HL-60/S4 treated with retinoic acid at 250 ng/mL for 4 days and 3 days (cell line): ENCODE data around the gene PREX1.

Experiments used
- in situ Hi-C: fragments of 300-500 bp; cut with MboI; formaldehyde crosslinking; loops from 2 replicates; pipeline ENCODE4 v1.7.0; 2022; ENCODE audit warnings: low sequenced_read_pairs

Gene PREX1

DNA sequence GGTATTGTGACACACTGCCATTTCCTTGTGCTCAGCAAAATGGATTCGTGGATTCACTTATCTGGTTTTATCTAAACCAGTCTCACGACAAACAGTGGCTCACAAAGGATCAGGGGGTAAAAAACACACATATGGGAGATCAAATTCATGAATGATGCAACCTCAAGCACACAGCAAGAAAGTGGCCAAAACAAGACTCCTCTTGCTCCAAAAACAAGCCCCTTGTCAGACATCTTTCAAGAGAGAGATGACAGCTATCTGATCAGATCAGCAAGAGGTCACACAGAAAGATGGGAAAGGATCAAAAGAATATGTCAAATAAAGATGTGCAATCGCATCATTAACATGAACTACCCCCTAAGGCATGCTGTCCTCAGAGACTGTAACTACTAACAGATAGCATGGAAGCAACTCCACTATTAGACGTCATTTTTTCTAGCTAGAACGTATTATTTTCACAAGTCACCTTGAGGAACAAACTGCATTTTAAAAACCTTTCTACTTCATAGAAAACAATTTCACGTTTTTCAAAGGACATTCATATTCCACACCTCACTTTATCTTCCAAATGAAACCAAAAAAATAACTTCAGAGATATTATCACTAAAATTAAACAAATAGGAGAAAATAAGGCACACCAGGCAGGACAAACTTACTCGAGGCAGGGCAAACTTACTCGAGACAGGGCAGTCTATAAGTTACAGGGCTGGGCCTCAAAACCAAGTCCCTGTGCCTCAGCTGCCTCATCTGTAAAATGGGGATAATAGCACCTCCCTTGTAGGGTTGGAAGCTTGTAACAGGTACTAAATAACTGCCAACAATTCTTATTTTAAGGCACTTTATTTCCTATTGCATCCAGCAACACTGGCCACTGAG is 122.3 kb downstream of the PREX1 start:
- in situ Hi-C loops, result no loop called here

GRCh38 chr20:48704761-48705160 is 123.0 kb downstream of the PREX1 start:
- in situ Hi-C loops, result no loop called here

DNA sequence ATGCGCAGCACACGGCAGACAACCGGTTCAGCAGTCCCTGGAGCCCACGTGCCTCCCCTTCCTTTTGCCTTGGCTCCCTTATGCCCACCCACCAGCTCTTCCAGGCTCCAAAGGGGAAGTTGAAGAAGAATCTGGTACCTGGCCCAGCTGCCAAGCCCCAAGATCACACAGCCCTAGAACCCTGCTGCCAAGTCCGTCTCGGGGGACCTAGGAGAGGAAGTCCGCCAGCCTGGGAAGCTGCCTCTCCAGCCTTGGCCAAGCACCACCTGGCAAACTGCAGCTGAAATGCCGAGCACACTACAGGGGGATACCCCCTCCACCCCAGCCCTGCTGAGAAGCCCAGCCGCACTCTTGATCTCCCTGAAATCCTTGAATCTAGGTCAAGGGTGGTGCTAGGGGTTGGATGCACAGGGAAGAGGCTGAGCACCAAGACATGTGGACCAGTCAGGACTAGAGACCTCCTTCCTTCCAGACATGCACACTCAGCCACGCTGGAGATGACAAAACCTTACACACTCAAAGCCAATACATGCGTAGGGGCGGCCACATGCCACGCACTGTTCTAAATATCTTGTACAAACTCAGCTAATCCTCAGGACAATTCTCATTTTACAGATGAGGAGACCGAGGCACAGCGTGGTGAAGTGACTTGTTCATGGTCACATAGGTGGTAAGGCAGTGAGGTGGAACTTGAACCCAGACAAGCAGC is 124.1 kb downstream of the PREX1 start:
- in situ Hi-C loops, result no loop called here

DNA sequence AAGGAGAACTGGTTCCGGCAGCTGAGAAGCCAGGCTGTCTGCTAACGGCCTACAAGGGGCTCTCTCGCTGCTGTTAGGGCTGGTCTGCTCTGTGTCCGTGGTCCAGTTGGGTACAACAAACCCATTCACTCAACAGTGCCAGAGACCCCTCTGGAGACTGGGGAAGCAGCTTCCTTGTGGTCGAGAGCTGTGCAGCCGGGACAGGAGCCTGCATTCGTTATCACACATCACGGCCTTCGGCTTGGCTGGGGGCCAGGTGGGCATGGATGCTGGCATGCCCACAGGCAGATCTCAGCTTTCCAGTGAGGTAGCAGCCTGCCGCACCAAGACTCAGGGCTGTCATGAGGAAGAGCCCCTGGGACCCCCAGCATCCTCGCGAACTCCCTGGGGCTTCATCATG is 124.7 kb downstream of the PREX1 start:
- in situ Hi-C loops, result no loop called here

DNA sequence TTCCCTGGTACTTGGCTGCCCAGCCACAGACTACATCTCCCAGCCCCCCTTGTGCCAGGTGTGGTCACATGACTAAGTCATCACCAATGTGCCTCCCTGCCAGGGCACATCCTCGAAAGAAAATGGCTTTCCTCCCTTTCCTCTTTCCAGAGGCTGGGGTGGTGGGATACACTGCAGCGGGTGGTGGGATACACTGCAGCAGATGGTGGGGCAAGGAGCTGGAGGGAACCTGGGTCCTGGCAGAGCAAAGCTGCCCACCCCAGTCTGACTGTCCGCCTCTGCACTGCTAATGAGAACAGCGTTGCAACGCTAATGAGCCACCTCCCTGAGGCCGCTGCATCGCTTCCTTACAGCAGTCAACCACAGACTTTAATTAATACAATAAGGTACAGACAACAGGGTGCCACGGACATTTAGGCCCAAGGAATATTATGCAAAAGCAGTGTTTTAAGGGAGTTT is 125.3 kb downstream of the PREX1 start:
- in situ Hi-C loops, result no loop called here

DNA sequence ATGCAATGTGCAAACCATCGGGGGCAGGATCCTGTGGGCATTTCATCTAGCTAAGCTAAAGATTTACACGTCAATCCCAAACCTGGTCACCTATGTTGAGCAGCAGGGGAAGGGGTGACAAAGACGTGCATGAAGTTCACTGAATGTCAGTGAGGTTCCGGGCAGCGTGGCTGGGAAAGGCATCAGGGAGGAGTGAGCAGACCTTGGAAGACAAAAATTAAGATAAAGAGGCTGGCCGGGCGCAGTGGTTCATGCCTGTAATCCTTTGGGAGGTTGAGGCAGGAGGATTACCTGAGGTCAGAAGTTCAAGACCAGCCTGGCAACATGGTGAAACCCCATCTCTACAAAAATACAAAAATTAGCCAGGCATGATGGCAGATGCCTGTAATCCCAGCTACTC is 126.1 kb downstream of the PREX1 start:
- in situ Hi-C loops, result no loop called here

- in situ Hi-C loops, result no loop called here
These were observed 129.1 kb downstream of the PREX1 start for GRCh38 chr20:48698507-48699267.

DNA sequence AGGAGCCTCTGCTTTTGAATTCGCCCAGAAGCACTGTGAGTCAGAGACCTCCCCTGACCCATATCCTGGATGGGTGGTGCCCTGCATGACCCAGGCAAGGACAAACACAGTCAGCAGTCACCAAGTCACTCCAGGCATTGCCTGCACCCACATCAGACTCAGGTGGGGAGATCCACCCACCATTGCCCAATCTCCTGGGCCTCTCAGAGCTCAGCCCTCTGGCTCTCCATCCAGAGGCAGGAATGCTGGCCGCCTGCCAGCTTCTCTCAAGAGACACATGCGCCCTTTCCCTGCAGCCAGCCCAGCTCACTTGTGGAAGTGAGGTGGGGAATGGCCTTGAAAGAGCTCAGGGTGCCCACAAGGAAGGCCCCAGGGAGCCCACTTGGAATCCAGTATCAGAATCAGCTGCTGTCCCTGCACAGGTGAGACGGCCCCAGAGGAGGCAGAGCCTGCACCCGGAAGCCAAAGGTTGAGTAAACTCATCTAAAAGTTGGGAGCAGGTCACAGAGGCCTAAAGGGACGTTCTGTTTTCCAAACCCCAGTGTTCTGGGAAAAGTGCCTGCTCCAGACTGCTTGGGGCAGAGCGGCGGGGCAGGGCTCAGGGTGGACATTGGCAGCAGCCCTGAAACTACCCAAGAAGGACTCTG is 129.8 kb downstream of the PREX1 start:
- in situ Hi-C loops, result no loop called here

DNA sequence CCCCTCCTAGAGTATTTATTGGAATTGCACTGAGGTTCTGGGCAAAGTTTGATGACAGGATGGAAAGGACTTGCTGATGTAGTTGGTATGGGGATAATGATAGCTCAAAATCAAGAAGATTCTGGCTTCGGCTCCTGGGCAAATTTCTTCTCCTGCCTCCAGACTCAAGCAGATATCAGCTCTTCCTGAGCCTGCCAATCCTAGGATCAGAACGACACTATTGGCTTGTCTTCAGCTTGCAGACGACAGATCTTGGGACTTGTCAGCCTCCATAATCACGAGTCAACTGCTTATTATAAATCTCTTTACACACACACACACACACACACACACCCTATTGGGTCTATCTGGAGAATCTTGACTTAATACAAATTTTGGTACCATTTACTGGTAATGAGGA is 131.1 kb downstream of the PREX1 start:
- in situ Hi-C loops, result no loop called here

DNA sequence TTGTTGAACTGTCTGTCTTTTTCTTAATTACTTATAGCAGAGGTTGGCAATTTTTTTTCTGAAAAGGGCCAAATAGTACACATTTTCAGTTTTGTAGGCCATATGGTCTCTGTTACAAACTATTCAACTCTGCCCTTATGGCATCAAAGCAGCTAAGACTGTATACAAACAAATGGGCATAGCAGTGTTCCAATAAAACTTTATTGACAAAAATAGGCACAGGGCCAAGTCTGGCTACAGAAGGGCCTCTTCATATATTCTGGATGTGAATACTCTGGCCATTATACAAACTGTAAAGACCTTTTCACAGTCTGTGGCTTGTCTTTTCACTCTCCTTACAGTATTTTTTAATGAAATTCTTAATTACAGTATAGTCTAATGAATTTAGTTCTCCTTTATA is 132.1 kb downstream of the PREX1 start:
- in situ Hi-C loops, result no loop called here

DNA sequence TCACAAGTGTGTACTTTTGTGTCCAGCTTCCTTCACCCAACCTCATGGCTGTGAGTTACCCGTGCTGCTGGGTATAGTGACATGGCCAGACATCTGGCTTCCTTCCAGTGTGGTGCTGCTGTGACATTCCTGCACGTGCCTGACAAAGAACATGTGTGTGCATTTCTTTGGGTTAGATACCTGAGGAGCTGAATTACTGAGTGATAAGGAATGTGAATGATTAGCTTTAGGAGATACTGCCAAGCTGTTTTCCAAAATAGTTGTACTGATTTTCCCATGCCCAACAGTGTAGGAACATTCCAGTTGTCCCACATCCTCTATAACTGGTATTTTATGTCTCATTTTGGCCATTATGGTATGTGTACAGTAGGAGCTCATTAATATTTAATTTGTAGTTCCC is 132.5 kb downstream of the PREX1 start:
- in situ Hi-C loops, result no loop called here

- in situ Hi-C loops, result no loop called here
These were observed 133.4 kb downstream of the PREX1 start for GRCh38 chr20:48694381-48694865.

GRCh38 chr20:48691523-48691922 is 136.3 kb downstream of the PREX1 start:
- in situ Hi-C loops, result no loop called here

DNA sequence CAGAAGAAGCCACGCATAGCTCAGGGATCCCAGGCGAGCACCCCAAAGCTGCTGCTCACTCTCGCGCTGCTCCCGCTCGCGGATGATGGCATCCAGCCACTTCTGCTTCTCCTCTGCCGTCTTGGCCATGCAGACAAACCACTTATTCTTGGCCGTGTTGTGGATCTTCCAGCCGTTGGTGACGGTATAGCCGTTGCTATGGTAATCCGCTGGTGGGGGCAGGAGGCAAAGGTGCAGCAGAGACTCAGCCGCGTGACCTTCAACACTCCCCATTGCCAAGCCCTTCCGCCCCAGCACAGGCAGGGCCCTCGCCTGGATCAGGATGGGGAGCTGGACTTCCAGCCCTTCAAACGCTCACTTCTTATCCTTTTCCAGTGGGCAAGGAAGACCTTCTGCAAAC is 136.9 kb downstream of the PREX1 start:
- in situ Hi-C loops, result no loop called here

- in situ Hi-C loops, result no loop called here
These were observed 137.8 kb downstream of the PREX1 start for GRCh38 chr20:48689874-48690571.

DNA sequence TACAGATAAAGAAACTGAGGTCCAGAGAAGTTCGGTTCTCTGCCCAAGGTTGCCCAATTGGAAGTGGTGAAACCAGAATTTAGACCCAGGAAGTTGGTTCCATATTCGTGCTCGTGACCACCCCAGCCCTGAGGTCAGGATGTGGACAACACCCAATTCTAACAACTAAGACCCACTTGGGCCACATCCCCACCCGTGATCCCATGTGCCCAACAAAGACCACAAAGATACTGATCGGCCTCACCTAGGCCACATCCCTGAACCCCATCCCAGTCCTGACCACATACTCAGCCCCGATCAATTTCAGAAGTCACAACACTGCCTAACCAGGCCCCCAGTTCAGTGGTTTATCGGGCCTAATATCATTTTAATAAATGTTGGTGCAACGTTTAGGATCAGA is 138.4 kb downstream of the PREX1 start:
- in situ Hi-C loops, result no loop called here

GRCh38 chr20:48688579-48688978 is 139.2 kb downstream of the PREX1 start:
- in situ Hi-C loops, result no loop called here

DNA sequence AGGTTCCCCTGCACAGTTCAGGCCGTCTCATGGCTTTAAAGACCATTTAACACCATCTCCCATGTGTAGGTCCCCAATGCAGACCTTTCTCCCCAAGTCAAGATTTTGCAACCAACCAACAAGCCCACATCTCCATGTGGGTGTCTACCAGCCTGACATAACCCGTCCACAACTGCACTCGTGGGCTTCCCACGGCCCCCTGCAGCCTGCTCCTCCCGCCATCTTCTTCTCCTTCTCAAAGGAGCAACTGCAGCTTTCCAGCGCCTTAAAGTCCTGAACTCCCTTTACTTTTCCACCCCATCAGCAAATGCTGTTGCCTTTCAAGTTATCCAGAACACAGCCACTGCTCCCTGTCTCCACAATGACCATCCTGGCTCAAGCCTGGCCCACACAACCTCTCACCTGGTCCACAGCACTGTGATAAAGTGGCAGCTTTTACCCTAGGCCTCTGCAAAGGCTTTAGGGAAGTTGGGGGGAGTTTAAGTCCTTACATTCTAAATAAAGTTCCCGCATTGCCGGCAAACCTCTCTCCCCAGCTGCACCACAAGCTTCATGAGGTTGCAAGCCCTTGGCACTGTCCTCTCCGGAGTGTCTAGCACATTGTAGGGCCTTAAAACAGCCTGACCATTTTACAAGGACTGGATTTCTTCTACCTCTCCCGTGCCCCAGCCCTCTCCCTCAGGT is 140.5 kb downstream of the PREX1 start:
- in situ Hi-C loops, result no loop called here

- in situ Hi-C loops, result no loop called here
These were observed 141.3 kb downstream of the PREX1 start for GRCh38 chr20:48686238-48687116.
